HepG2 (cell line): ENCODE data around the gene STX8. TPM values are rescaled to one million over a fixed set of nuclear protein-coding genes. Genes with fewer than 3 reads are reported as not detected.

Experiments
- ARNTL ChIP-seq: sonication (generic); formaldehyde crosslinking; IDR thresholded peaks from 2 replicates; pipeline ENCODE4 v1.4.0; 2020; ENCODE audit warnings: mild to moderate bottlenecking, missing genetic modification reagents
- ATRX ChIP-seq: sonication (generic); formaldehyde crosslinking; IDR thresholded peaks from 2 replicates; pipeline ENCODE4 v1.4.0; 2020; ENCODE audit warnings: missing genetic modification reagents, borderline replicate concordance
- FOXK1 ChIP-seq: sonication (generic); formaldehyde crosslinking; IDR thresholded peaks from 2 replicates; pipeline ENCODE4 v1.4.0; 2020; ENCODE audit warnings: low read depth, missing genetic modification reagents, borderline replicate concordance
- PRDM10 ChIP-seq: sonication (generic); formaldehyde crosslinking; IDR thresholded peaks from 2 replicates; pipeline ENCODE4 v1.4.0; 2020; ENCODE audit warnings: low read depth, missing genetic modification reagents
- SMYD3 ChIP-seq: sonication (generic); formaldehyde crosslinking; IDR thresholded peaks from 2 replicates; pipeline ENCODE4 v1.8.1; 2023; ENCODE audit warnings: mild to moderate bottlenecking, missing genetic modification reagents
- SP5 ChIP-seq: IDR thresholded peaks from 2 replicates; pipeline ENCODE4 v1.6.1; 2016; ENCODE audit warnings: low read depth, borderline replicate concordance
- ZFY ChIP-seq: sonication (generic); formaldehyde crosslinking; IDR thresholded peaks from 2 replicates; pipeline ENCODE4 v1.4.0; 2020; ENCODE audit warnings: missing genetic modification reagents
- ZNF124 ChIP-seq: sonication (generic); formaldehyde crosslinking; IDR thresholded peaks from 2 replicates; pipeline ENCODE4 v1.4.0; 2020; ENCODE audit warnings: missing genetic modification reagents
- ZNF430 ChIP-seq: sonication (generic); formaldehyde crosslinking; IDR thresholded peaks from 2 replicates; pipeline ENCODE4 v1.9.0; 2021; ENCODE audit warnings: mild to moderate bottlenecking, missing genetic modification reagents
- ZNF431 ChIP-seq: sonication (generic); formaldehyde crosslinking; IDR thresholded peaks from 2 replicates; pipeline ENCODE4 v1.9.0; 2022; ENCODE audit warnings: missing genetic modification reagents, low read depth, mild to moderate bottlenecking, borderline replicate concordance
- polyA plus RNA-seq, 8 experiments: library from polyadenylated mRNA; depleted of rRNA in 3 of 8; stranded (reverse) in 7 of 8; unstranded in 1 of 8; fragments of >200 nt; fragmentation: Illumina TruSeq in 4 of 8; extraction: Trizol in 4 of 8; gene quantifications; 2 replicates each; pipeline versions ENCODE4 v1.2.1 to v1.2.3, GENCODE V29; 2011 to 2016; ENCODE audit warnings: low read depth in 4 of 8, missing spikeins in 1 of 8, mixed read lengths in 1 of 8; ENCODE audit not compliant: insufficient read depth in 1 of 8
- total RNA-seq, 5 experiments: library from RNA; depleted of rRNA; stranded (reverse); fragments of >200 nt; fragmentation: Illumina TruSeq; extraction: Trizol; gene quantifications; 2 replicates each; pipeline ENCODE4 v1.2.3, GENCODE V29; 2016; ENCODE audit warnings: low read depth in 1 of 5
- TF ChIP-seq, protein P1 (sequence below): sonication (generic); formaldehyde crosslinking; IDR thresholded peaks from 2 replicates; pipeline ENCODE4 v1.9.0; 2021; ENCODE audit warnings: missing genetic modification reagents, borderline replicate concordance
- TF ChIP-seq, protein P2 (sequence below): sonication (generic); formaldehyde crosslinking; IDR thresholded peaks from 2 replicates; pipeline ENCODE4 v1.5.1; 2020; ENCODE audit warnings: mild to moderate bottlenecking, missing genetic modification reagents
- TF ChIP-seq, protein P3 (sequence below): fragments of 450-650 bp; IDR thresholded peaks from 2 replicates; pipeline ENCODE4 v1.6.1; 2016
- TF ChIP-seq, protein P4 (sequence below): sonication (generic); formaldehyde crosslinking; IDR thresholded peaks from 2 replicates; pipeline ENCODE4 v1.4.0; 2020; ENCODE audit warnings: missing genetic modification reagents

Gene STX8
- total and polyA plus RNA-seq, 2 of the 13 experiments (the other 11 are each of a cell fraction or from before 2014, with no cell fraction given) = 36.4 to 53.6 TPM

DNA sequence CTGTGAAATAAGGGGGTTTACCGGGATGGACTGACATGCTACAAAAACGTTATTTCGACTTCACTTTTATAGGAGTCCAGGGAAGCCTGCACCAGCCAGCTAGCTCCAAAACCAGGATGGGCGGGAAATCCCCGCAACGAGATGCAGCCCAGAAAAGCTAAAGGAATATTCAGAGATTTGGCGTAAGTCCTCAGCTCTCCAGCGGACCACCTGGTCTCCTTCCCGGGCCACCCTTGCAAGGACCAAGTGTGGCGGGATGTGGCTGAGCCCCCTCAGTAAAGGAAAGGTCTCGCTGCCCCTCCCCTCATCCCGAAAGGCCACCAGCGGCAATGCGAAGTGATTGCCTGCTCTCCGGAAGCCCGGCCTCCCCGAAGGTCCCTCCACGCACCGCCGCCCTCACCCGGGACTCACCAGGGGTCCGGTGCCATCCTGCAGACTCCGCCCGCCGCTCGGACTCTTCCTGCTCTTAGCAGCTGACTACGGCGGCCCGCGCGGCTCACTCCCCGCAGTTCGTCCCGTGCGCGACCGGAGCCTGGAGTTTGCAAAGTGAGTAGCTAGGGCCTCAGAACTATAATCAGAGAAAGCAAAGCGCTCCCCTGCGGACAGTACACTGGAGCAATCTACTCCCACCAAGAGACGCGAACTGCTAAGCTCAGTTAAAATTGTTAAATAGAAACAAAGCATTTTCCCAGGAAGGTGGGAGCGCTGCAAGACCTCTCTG is at the start of gene STX8 (continued):
- TF ChIP-seq ZNF430 (CRISPR knock-in tag) = no peak
- TF ChIP-seq ZFY (CRISPR knock-in tag) = peak; percentile 78
- TF ChIP-seq ARNTL = no peak
- TF ChIP-seq ZNF124 (CRISPR knock-in tag) = peak; percentile 90
- TF ChIP-seq ATRX (CRISPR knock-in tag) = no peak
- TF ChIP-seq, protein P1, sequence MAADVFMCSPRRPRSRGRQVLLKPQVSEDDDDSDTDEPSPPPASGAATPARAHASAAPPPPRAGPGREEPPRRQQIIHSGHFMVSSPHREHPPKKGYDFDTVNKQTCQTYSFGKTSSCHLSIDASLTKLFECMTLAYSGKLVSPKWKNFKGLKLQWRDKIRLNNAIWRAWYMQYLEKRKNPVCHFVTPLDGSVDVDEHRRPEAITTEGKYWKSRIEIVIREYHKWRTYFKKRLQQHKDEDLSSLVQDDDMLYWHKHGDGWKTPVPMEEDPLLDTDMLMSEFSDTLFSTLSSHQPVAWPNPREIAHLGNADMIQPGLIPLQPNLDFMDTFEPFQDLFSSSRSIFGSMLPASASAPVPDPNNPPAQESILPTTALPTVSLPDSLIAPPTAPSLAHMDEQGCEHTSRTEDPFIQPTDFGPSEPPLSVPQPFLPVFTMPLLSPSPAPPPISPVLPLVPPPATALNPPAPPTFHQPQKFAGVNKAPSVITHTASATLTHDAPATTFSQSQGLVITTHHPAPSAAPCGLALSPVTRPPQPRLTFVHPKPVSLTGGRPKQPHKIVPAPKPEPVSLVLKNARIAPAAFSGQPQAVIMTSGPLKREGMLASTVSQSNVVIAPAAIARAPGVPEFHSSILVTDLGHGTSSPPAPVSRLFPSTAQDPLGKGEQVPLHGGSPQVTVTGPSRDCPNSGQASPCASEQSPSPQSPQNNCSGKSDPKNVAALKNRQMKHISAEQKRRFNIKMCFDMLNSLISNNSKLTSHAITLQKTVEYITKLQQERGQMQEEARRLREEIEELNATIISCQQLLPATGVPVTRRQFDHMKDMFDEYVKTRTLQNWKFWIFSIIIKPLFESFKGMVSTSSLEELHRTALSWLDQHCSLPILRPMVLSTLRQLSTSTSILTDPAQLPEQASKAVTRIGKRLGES (CRISPR knock-in tag) = no peak
- TF ChIP-seq, protein P2, sequence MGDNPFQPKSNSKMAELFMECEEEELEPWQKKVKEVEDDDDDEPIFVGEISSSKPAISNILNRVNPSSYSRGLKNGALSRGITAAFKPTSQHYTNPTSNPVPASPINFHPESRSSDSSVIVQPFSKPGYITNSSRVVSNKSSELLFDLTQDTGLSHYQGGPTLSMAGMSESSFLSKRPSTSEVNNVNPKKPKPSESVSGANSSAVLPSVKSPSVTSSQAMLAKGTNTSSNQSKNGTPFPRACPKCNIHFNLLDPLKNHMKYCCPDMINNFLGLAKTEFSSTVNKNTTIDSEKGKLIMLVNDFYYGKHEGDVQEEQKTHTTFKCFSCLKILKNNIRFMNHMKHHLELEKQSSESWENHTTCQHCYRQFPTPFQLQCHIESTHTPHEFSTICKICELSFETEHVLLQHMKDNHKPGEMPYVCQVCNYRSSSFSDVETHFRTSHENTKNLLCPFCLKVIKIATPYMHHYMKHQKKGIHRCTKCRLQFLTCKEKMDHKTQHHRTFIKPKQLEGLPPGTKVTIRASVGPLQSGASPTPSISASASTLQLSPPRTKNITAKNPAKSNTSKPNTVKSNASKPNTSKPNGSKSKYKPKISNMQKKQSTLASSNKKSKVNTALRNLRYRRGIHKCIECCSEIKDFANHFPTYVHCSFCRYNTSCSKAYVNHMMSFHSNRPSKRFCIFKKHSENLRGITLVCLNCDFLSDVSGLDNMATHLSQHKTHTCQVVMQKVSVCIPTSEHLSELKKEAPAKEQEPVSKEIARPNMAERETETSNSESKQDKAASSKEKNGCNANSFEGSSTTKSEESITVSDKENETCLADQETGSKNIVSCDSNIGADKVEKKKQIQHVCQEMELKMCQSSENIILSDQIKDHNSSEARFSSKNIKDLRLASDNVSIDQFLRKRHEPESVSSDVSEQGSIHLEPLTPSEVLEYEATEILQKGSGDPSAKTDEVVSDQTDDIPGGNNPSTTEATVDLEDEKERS (CRISPR knock-in tag) = no peak
- TF ChIP-seq ZNF431 (CRISPR knock-in tag) = 0 out of 2 replicates have a peak, but pooled peaks have one; percentile 55
- TF ChIP-seq SP5 (CRISPR knock-in tag) = 0 out of 2 replicates have a peak, but pooled peaks have one; percentile 60
- peak; percentile 77; the same call in 1 of the 2 replicates for TF ChIP-seq FOXK1
- TF ChIP-seq SMYD3 (CRISPR knock-in tag) = peak; percentile 26; the same call in 1 of the 2 replicates
- peak; percentile 67; the same call in 1 of the 2 replicates for TF ChIP-seq PRDM10 (CRISPR knock-in tag)
- TF ChIP-seq, protein P3, sequence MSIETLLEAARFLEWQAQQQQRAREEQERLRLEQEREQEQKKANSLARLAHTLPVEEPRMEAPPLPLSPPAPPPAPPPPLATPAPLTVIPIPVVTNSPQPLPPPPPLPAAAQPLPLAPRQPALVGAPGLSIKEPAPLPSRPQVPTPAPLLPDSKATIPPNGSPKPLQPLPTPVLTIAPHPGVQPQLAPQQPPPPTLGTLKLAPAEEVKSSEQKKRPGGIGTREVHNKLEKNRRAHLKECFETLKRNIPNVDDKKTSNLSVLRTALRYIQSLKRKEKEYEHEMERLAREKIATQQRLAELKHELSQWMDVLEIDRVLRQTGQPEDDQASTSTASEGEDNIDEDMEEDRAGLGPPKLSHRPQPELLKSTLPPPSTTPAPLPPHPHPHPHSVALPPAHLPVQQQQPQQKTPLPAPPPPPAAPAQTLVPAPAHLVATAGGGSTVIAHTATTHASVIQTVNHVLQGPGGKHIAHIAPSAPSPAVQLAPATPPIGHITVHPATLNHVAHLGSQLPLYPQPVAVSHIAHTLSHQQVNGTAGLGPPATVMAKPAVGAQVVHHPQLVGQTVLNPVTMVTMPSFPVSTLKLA = no peak
- TF ChIP-seq, protein P4, sequence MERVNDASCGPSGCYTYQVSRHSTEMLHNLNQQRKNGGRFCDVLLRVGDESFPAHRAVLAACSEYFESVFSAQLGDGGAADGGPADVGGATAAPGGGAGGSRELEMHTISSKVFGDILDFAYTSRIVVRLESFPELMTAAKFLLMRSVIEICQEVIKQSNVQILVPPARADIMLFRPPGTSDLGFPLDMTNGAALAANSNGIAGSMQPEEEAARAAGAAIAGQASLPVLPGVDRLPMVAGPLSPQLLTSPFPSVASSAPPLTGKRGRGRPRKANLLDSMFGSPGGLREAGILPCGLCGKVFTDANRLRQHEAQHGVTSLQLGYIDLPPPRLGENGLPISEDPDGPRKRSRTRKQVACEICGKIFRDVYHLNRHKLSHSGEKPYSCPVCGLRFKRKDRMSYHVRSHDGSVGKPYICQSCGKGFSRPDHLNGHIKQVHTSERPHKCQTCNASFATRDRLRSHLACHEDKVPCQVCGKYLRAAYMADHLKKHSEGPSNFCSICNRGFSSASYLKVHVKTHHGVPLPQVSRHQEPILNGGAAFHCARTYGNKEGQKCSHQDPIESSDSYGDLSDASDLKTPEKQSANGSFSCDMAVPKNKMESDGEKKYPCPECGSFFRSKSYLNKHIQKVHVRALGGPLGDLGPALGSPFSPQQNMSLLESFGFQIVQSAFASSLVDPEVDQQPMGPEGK (CRISPR knock-in tag) = peak; percentile 22; the same call in 1 of the 2 replicates
